ENCODE measurements around the gene GOLGA6L1.
"Not testable (repeated sequence)": the region's sequence is repeated elsewhere in the genome, so short reads cannot be mapped to it uniquely, and the experiment has no call there.

The GOLGA6L1 gene

DNA sequence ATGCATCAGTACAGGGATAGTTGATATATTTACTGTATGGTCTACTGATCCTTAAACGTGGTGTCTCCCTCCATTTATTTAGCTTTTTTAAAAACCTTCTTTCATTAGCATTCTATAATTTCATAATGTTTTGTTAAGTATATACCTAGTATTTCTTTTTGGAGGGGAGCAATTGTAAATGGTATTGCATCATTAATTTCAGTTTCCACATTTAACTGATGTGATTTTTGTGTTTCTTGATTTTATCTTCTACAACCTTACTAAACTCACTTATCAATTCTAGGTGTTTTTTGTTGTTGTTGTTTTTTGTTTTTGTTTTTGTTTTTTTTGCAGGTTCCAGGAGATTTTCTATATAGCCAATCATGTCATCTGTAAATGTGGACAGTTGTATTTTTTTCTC, 18.4 kb downstream of the GOLGA6L1 start:
- Histone ChIP-seq H3K9me3 (ENCODE audit: control insufficient read depth, low read length) (no peaks in the 10 kb centered on the region), H3K79me2 (no peaks in the 10 kb centered on the region), H3K36me3 (ENCODE audit: control insufficient read depth, insufficient read depth, low read length) (no peaks in the 10 kb centered on the region), H3K4me2 (ENCODE audit: low read length) (no peak overlapping the region), H3K27ac (no peak overlapping the region), H3K9ac (no peak overlapping the region), H3K27me3 (ENCODE audit: control insufficient read depth, insufficient read depth, low read length) (no peaks in the 10 kb centered on the region), H3K4me3 (ENCODE audit: low read depth, low read length) (no peak overlapping the region), H2AFZ (no peak overlapping the region), H3K4me1 (no peaks in the 10 kb centered on the region)
- no peak for TF ChIP-seq CTCF (IDR thresholded peaks at IDR 0.05)

DNA sequence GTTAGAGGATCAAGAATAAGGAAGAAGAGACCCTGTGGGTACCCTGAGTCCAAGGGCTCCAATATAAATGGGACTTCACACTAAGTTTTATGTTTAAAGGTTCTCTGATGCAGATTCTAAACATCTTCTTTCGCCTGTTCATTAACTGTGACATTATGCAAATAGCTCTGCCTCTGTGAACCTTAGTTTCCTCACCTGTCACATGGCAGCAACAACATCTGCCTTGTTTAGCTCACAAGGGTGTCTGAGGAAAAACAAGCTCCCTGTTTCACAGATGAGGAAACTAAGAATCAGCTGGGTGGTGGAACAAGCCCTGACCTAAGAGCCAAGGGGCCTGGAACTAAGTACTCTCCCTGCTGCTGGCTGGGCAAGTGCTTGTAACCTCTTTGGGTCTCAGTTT, 40.8 kb downstream of the GOLGA6L1 start:
- Histone ChIP-seq H3K36me3 (ENCODE audit: control insufficient read depth, insufficient read depth, low read length) (no peaks in the 10 kb centered on the region), H3K4me1 (no peaks in the 10 kb centered on the region), H3K4me3 (ENCODE audit: low read depth, low read length) (no peak overlapping the region), H3K4me2 (ENCODE audit: low read length) (no peak overlapping the region), H3K27me3 (ENCODE audit: control insufficient read depth, insufficient read depth, low read length) (no peaks in the 10 kb centered on the region), H3K9me3 (ENCODE audit: control insufficient read depth, low read length) (no peaks in the 10 kb centered on the region), H3K79me2 (no peaks in the 10 kb centered on the region), H3K27ac (no peak overlapping the region), H3K9ac (no peak overlapping the region), H2AFZ (no peak overlapping the region)
- no peak for TF ChIP-seq CTCF (IDR thresholded peaks at IDR 0.05)

- Histone ChIP-seq H3K9ac (no peak overlapping the region), H3K36me3 (ENCODE audit: control insufficient read depth, insufficient read depth, low read length) (no peaks in the 10 kb centered on the region), H3K27me3 (ENCODE audit: control insufficient read depth, insufficient read depth, low read length) (no peaks in the 10 kb centered on the region), H3K27ac (no peak overlapping the region), H3K79me2 (no peaks in the 10 kb centered on the region), H3K4me1 (no peaks in the 10 kb centered on the region), H3K9me3 (ENCODE audit: control insufficient read depth, low read length) (no peaks in the 10 kb centered on the region), H3K4me2 (ENCODE audit: low read length) (no peak overlapping the region), H2AFZ (no peak overlapping the region), H3K4me3 (ENCODE audit: low read depth, low read length) (no peak overlapping the region)
- no peak for TF ChIP-seq CTCF (IDR thresholded peaks at IDR 0.05)
These were observed 53.5 kb downstream of the GOLGA6L1 start for GRCh38 chr15:23083115-23083514.

- not testable (repeated sequence) for H3K27ac ChIP-seq; H2AFZ ChIP-seq; H3K4me1 ChIP-seq; H3K4me3 ChIP-seq (ENCODE audit: low read depth, low read length); H3K79me2 ChIP-seq; H3K27me3 ChIP-seq (ENCODE audit: control insufficient read depth, insufficient read depth, low read length); H3K9ac ChIP-seq; H3K4me2 ChIP-seq (ENCODE audit: low read length); H3K36me3 ChIP-seq (ENCODE audit: control insufficient read depth, insufficient read depth, low read length); H3K9me3 ChIP-seq (ENCODE audit: control insufficient read depth, low read length)
These were observed 54.5 kb downstream of the GOLGA6L1 start for GRCh38 chr15:23081996-23082737.

- no peaks in the 10 kb centered on the region for H3K27me3 ChIP-seq (ENCODE audit: control insufficient read depth, insufficient read depth, low read length)
- no peak for TF ChIP-seq CTCF (IDR thresholded peaks at IDR 0.05)
These were observed 55.4 kb downstream of the GOLGA6L1 start for GRCh38 chr15:23081271-23081670.

More at GRCh38 chr15:23081271-23081670, 55.4 kb downstream of the GOLGA6L1 start:
- Histone ChIP-seq H3K79me2 (no peaks in the 10 kb centered on the region), H2AFZ (no peak overlapping the region), H3K4me1 (no peaks in the 10 kb centered on the region), H3K27ac (no peak overlapping the region), H3K9ac (no peak overlapping the region), H3K36me3 (ENCODE audit: control insufficient read depth, insufficient read depth, low read length) (no peaks in the 10 kb centered on the region), H3K9me3 (ENCODE audit: control insufficient read depth, low read length) (no peaks in the 10 kb centered on the region), H3K4me3 (ENCODE audit: low read depth, low read length) (no peak overlapping the region), H3K4me2 (ENCODE audit: low read length) (no peak overlapping the region)
